ENCODE data around the gene OLIG3. TPM values are rescaled to one million over a fixed set of nuclear protein-coding genes. Genes with fewer than 3 reads are reported as not detected.

Gene OLIG3
- total RNA-seq = not detected
- polyA plus RNA-seq (ENCODE audit: insufficient read depth in 1 of 8, insufficient read length in 8 of 8, low replicate concordance in 1 of 8) = not detected
- long read RNA-seq, donor 1 = 0 reads
- long read RNA-seq, donor 2 = 0 reads
- long read RNA-seq, donor 3 = 0 reads
- long read RNA-seq, donor 4 = 0 reads
- long read RNA-seq, donor 5 = 0 reads
- long read RNA-seq, donor 6 = 0 reads
- long read RNA-seq, donor 7 = 0 reads
- long read RNA-seq, donor 8 = 0 reads
- long read RNA-seq, donor 9 = 0 reads
- long read RNA-seq, donor 10 = 0 reads
- long read RNA-seq, donor 11 = 0 reads

DNA sequence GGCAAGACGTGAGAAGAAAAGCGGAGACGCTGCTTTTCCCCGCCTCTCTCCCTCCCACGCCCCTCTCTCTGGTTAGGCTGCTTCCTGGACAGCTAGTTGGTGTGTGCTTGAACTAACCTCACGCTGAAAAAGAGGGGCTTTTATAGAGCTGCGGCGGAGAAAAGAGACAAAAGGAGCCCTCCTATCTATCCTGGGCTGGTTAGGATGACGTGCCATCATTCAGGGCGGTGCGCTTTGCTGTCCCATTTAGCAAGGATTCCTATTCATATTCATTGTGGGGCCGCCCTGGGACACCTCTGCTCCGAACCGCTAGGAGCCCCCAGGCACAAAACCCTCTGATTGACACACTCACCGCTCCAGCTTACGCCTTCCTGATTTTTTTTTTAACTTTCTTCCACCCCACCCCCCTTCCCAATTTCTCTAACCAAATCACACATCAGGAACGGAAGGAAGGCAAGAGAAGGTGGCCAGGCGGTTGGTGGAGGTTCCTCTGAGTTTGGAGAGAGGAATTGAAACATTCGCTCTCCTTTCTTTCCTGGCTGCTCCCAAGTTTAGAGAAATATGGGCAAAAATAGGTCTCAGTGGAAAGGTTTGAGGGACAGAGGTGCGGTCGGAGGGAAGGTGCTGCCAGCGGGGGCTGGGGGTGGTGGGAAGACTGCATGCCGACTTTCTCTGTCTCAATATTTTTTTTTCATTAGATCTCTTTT, at the start of gene OLIG3:
OLIG3 (minus strand) TSS at position 114 of the 707 bp plus-strand sequence. CDS start 224 bp downstream, outside the sequence.
- Histone ChIP-seq H3K4me3 (ENCODE audit: low read length) (no peak within 1 kb of the TSS), H3K9me3 (replicated peaks; ENCODE audit: control insufficient read depth, low read depth, low read length) (no peaks in the 10 kb centered on the region), H3K27ac (ENCODE audit: low read length) (no peak within 1 kb of the TSS), H3K36me3 (ENCODE audit: control insufficient read depth, insufficient read depth, low read length) (no peaks in the 10 kb centered on the region), H3K4me1 (ENCODE audit: control insufficient read depth, insufficient read depth, low read length) (peaks cover 23% of the 10 kb centered on the region), H3K27me3 (ENCODE audit: control insufficient read depth, insufficient read depth, low read length) (peaks cover 94% of the 10 kb centered on the region)
- no peak for DNase-seq
- WGBS (ENCODE audit: insufficient coverage) = 4% methylated on average over 10 of the region's 23 CpGs

DNA sequence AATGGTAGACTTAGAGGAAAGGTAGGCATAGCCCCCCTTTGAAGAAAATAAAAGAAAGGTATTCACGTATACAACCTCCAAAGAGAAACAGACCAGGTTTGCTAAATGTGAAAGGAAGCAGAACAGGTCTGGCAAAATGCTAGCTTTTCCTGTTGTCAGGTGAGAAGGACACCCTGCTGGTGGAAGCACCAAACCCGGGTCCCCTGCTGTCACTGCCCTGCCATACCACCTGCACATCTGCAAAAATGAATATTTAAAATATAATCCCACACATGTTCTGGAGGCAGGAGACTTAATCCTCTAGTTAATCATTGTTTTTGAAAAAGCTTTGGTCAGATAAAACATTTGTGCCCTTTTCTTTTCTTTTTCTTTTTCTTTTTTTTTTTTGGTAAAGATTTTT, 48.9 kb upstream of the OLIG3 start:
- no peaks in the 10 kb centered on the region for H3K4me1 ChIP-seq (ENCODE audit: control insufficient read depth, insufficient read depth, low read length)
- no peaks in the 10 kb centered on the region for H3K9me3 ChIP-seq (replicated peaks; ENCODE audit: control insufficient read depth, low read depth, low read length)
- no peaks in the 10 kb centered on the region for H3K36me3 ChIP-seq (ENCODE audit: control insufficient read depth, insufficient read depth, low read length)
- H3K27ac ChIP-seq (ENCODE audit: low read length) = no peak overlapping the region
- WGBS (ENCODE audit: insufficient coverage) = no CpG with 5 or more reads among the region's 2 CpGs
- H3K27me3 ChIP-seq (ENCODE audit: control insufficient read depth, insufficient read depth, low read length) = no peaks in the 10 kb centered on the region
- no peak for DNase-seq
- no peak overlapping the region for H3K4me3 ChIP-seq (ENCODE audit: low read length)

DNA sequence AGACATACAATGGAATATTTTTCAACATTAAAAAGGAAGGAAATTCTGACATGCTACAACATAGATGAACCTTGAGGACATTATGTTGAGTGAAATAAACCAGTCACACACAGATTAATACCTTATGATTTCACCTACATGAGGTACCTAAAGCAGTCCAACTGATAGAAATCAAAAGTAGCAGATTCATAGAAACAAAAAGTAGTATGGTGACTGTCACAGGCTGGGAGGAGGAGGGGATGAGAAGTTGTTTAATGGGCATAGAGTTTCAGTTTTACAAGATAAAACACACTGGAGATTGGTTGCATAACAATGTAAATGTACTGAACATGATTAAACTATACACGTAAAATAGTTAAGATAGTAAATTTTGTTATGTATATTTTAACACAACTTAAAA, 48.5 kb upstream of the OLIG3 start:
- Histone ChIP-seq H3K9me3 (replicated peaks; ENCODE audit: control insufficient read depth, low read depth, low read length) (no peaks in the 10 kb centered on the region), H3K4me3 (ENCODE audit: low read length) (no peak overlapping the region), H3K27ac (ENCODE audit: low read length) (no peak overlapping the region), H3K27me3 (ENCODE audit: control insufficient read depth, insufficient read depth, low read length) (no peaks in the 10 kb centered on the region), H3K4me1 (ENCODE audit: control insufficient read depth, insufficient read depth, low read length) (no peaks in the 10 kb centered on the region), H3K36me3 (ENCODE audit: control insufficient read depth, insufficient read depth, low read length) (no peaks in the 10 kb centered on the region)
- DNase-seq = no peak
- WGBS (ENCODE audit: insufficient coverage) = no CpG with 5 or more reads among the region's 1 CpG

DNA sequence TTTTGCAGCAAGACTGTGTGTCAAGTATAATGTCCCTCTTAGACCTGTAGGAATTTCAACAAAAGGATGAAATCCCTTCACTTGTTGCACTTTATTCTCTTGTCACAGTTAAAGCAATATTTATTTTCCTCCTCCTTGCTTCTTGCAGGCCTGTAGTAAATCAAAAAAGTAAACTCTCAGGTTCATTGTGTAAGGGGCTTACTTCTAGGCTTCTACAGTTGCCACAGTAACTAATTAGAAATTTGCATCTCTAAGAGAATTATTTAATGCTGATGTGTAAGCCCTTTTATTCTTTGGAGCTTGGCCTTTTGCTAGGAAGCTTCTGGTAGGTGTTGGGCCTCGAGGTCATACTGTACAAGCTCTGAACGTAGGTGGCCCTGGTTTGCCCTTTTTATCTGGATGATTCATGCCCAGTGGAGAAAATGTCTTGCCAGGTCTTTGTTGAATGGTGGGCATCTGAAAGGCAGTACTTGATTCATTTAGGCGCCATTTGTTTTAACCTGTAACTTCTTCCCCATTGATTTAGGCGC, 47.4 kb upstream of the OLIG3 start:
- H3K27ac ChIP-seq (ENCODE audit: low read length) = no peak overlapping the region
- no peaks in the 10 kb centered on the region for H3K27me3 ChIP-seq (ENCODE audit: control insufficient read depth, insufficient read depth, low read length)
- H3K9me3 ChIP-seq (replicated peaks; ENCODE audit: control insufficient read depth, low read depth, low read length) = no peaks in the 10 kb centered on the region
- H3K4me1 ChIP-seq (ENCODE audit: control insufficient read depth, insufficient read depth, low read length) = no peaks in the 10 kb centered on the region
- no peaks in the 10 kb centered on the region for H3K36me3 ChIP-seq (ENCODE audit: control insufficient read depth, insufficient read depth, low read length)
- no peak overlapping the region for H3K4me3 ChIP-seq (ENCODE audit: low read length)
- no peak for DNase-seq
- 73% methylated on average over 2 of the region's 4 CpGs for WGBS (ENCODE audit: insufficient coverage)

DNA sequence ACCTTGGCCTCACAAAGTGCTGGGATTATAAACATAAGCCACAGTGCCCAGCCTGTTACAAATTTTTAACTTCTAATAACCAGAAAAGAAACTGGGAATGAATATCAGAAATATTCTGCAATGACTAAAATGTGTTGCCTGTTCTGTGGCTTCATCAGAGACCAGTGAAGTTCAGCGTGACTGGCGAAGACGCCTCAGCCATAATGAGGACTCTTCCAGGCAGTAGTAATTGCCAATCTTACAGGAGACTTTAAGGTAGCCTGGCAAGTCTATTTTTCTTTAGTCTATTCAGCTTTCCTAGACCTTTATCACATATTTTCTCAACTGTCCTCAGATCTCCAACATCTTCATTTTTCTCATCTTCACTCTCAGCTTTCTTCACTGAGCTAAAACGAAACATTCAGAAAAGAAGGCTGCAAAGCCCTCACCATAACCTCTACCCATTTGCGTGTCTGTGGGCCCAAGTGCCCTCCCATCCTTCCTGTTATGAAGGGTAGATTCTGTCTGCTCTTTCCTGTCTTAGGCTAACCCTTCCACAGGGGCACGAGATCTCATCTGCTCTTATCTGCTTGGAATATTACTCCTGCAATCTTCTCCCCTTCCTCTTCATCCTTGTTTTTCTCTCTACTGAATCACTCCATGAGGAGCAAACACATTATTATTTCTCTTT, 42.0 kb upstream of the OLIG3 start:
- 93% methylated on average over 5 of the region's 6 CpGs for WGBS (ENCODE audit: insufficient coverage)
- Histone ChIP-seq H3K36me3 (ENCODE audit: control insufficient read depth, insufficient read depth, low read length) (no peaks in the 10 kb centered on the region), H3K27ac (ENCODE audit: low read length) (no peak overlapping the region), H3K9me3 (replicated peaks; ENCODE audit: control insufficient read depth, low read depth, low read length) (no peaks in the 10 kb centered on the region), H3K4me1 (ENCODE audit: control insufficient read depth, insufficient read depth, low read length) (no peaks in the 10 kb centered on the region), H3K4me3 (ENCODE audit: low read length) (no peak overlapping the region), H3K27me3 (ENCODE audit: control insufficient read depth, insufficient read depth, low read length) (no peaks in the 10 kb centered on the region)
- no peak for DNase-seq

DNA sequence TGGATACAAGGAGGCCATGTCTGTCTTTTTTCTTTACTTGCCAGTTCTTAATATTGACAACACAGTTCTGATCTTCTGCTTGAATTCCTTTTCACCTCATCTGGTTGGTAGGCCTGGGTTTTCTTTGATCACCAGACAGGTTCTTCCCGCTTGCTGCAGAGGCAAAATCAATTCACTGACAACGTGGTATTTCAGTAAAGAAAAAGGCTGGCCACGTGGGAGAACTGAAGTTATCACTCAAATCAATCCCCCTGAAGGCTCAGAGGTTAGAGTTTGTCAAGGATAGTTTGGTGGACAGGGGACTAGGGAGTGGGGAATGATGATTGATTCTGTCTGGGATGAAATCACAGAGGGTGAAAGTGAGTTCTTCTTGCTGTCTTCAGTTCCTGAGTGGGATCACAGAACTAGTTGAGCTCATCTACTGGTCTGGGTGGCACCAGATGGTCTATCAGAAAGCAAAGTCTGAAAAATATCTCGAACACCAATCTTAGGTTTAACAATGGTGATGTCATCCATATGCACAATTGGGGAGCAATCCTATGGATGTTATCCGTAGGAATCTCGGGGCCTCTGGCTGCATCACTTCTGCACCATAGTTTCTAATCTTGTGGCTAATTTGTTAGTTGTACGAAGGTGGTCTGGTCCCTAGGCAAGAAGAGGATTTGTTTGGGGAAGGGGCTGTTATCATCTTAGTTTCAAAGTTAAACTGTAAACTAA, 37.3 kb upstream of the OLIG3 start:
- Histone ChIP-seq H3K4me1 (ENCODE audit: control insufficient read depth, insufficient read depth, low read length) (no peaks in the 10 kb centered on the region), H3K36me3 (ENCODE audit: control insufficient read depth, insufficient read depth, low read length) (no peaks in the 10 kb centered on the region), H3K4me3 (ENCODE audit: low read length) (no peak overlapping the region), H3K9me3 (replicated peaks; ENCODE audit: control insufficient read depth, low read depth, low read length) (no peaks in the 10 kb centered on the region), H3K27ac (ENCODE audit: low read length) (no peak overlapping the region), H3K27me3 (ENCODE audit: control insufficient read depth, insufficient read depth, low read length) (no peaks in the 10 kb centered on the region)
- DNase-seq = no peak
- 67% methylated on average over 1 of the region's 7 CpGs for WGBS (ENCODE audit: insufficient coverage)

DNA sequence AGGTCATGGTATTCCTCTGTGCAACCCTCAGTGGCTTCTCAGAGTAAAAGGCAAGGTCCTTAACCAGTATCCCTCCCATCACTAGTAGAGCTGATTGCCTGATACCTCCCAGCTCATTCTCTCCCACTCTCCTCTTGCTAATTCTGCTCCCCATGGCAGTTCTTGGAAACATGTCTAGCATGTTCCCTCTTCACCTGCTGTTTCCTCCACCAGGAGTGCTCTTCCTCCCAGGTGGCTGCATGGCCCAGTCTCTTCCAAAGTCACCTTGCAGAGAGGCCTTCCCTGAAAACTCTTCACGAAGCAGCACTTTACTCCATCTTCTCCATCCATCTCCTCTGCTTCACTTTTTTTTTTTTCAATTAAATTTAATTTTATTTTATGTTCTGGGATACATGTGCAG, 36.2 kb upstream of the OLIG3 start:
- H3K4me1 ChIP-seq (ENCODE audit: control insufficient read depth, insufficient read depth, low read length) = no peaks in the 10 kb centered on the region
- no peak overlapping the region for H3K4me3 ChIP-seq (ENCODE audit: low read length)
- no peaks in the 10 kb centered on the region for H3K9me3 ChIP-seq (replicated peaks; ENCODE audit: control insufficient read depth, low read depth, low read length)
- no peaks in the 10 kb centered on the region for H3K36me3 ChIP-seq (ENCODE audit: control insufficient read depth, insufficient read depth, low read length)
- WGBS (ENCODE audit: insufficient coverage) = no CpG with 5 or more reads among the region's 1 CpG
- no peak overlapping the region for H3K27ac ChIP-seq (ENCODE audit: low read length)
- DNase-seq = no peak
- no peaks in the 10 kb centered on the region for H3K27me3 ChIP-seq (ENCODE audit: control insufficient read depth, insufficient read depth, low read length)

DNA sequence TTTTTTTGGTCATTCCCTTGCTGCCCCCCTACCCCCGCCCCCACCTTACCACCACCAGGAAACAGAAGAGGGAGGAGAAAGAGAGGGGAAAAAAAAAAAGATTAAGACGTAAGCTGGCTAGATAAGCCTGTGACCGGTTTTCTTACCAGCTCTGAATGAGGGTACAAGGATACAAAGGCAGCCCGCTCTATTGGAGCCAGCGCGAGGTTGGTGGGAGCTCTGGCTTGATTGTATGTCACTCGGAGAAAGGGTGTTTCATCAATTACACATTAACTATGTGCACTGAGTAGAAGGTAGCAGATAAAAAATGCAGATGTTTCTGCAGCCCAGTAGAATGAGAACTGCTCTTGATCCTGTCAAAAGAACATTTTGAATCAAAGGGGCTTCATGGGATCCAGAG, 28.6 kb upstream of the OLIG3 start:
- WGBS (ENCODE audit: insufficient coverage) = 17% methylated on average over 2 of the region's 7 CpGs
- peaks cover 7% of the 10 kb centered on the region for H3K27me3 ChIP-seq (ENCODE audit: control insufficient read depth, insufficient read depth, low read length)
- H3K4me3 ChIP-seq (ENCODE audit: low read length) = no peak overlapping the region

DNA sequence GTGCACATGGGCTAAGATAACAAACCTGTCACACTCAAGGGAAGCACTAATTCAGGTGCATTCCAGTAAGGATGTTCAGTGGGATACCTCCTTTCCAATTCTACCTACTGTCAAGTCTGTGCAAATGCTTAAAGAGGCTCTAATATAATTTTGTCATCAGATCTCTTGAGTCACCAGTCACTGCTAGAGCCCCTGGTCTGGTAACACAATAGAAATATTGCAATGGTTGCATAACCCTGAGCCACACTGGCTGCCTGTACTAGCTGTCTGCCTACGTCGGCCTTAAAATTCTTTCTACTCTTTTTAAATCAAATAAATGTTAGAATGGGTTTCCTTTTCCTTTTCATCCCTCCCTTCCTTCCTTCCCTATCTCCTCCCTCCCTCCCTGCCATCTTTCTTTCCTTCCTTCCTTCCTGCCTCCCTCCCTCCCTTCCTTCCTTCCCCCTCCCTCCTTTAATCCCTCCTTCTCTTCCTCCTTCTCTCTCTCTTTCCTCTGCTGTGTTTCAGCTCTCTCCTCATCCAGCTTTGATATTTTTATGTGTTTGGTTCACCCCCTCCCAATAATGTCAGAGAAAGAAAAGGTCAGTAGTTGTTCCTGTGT, 28.1 kb upstream of the OLIG3 start:
- Histone ChIP-seq H3K27me3 (ENCODE audit: control insufficient read depth, insufficient read depth, low read length) (peaks cover 10% of the 10 kb centered on the region), H3K4me3 (ENCODE audit: low read length) (no peak overlapping the region), H3K36me3 (ENCODE audit: control insufficient read depth, insufficient read depth, low read length) (no peaks in the 10 kb centered on the region), H3K9me3 (replicated peaks; ENCODE audit: control insufficient read depth, low read depth, low read length) (no peaks in the 10 kb centered on the region), H3K27ac (ENCODE audit: low read length) (no peak overlapping the region), H3K4me1 (ENCODE audit: control insufficient read depth, insufficient read depth, low read length) (no peaks in the 10 kb centered on the region)
- no CpG with 5 or more reads among the region's 2 CpGs for WGBS (ENCODE audit: insufficient coverage)
- DNase-seq = no peak

More for the DNA sequence above, 28.6 kb upstream of the OLIG3 start:
- no peak overlapping the region for H3K27ac ChIP-seq (ENCODE audit: low read length)
- no peaks in the 10 kb centered on the region for H3K9me3 ChIP-seq (replicated peaks; ENCODE audit: control insufficient read depth, low read depth, low read length)
- H3K36me3 ChIP-seq (ENCODE audit: control insufficient read depth, insufficient read depth, low read length) = no peaks in the 10 kb centered on the region
- H3K4me1 ChIP-seq (ENCODE audit: control insufficient read depth, insufficient read depth, low read length) = no peaks in the 10 kb centered on the region
- no peak for DNase-seq

Data from muscle of leg (tissue), 16 donors.